Brain microvascular endothelial cell (primary cell): ENCODE results near the gene PRTFDC1.

Experiments
- DNase-seq: peaks from one replicate; pipeline ENCODE4 v3.0.0-alpha.2; 2020
- H3K27ac ChIP-seq: fragments of 250-450 bp; sonication (Bioruptor Pico); 2 replicates; pipeline ENCODE4 v1.5.1; 2020; ENCODE audit warnings: mild to moderate bottlenecking, moderate library complexity
- H3K27me3 ChIP-seq: fragments of 250-450 bp; sonication (Bioruptor Pico); replicated peaks from 2 replicates; pipeline ENCODE4 v1.5.1; 2020; ENCODE audit warnings: mild to moderate bottlenecking
- H3K36me3 ChIP-seq: fragments of 250-450 bp; sonication (Bioruptor Pico); replicated peaks from 2 replicates; pipeline ENCODE4 v1.5.1; 2020; ENCODE audit warnings: mild to moderate bottlenecking
- H3K4me3 ChIP-seq: 2 replicates; pipeline ENCODE4 v1.5.1; 2011; ENCODE audit warnings: low read depth, mild to moderate bottlenecking, control low read depth, low read length, moderate library complexity
- CTCF ChIP-seq: IDR thresholded peaks from 2 replicates; pipeline ENCODE4 v1.5.1; 2011; ENCODE audit warnings: low read depth, mild to moderate bottlenecking, moderate library complexity, low read length, control low read depth, inconsistent platforms; ENCODE audit errors: missing control alignments
- in situ Hi-C: cut with HindIII; loops from 2 replicates; pipeline ENCODE4 v1.10.0; 2017; ENCODE audit warnings: low sequenced_read_pairs, low pct_ligation_motif_present

PRTFDC1 gene

DNA sequence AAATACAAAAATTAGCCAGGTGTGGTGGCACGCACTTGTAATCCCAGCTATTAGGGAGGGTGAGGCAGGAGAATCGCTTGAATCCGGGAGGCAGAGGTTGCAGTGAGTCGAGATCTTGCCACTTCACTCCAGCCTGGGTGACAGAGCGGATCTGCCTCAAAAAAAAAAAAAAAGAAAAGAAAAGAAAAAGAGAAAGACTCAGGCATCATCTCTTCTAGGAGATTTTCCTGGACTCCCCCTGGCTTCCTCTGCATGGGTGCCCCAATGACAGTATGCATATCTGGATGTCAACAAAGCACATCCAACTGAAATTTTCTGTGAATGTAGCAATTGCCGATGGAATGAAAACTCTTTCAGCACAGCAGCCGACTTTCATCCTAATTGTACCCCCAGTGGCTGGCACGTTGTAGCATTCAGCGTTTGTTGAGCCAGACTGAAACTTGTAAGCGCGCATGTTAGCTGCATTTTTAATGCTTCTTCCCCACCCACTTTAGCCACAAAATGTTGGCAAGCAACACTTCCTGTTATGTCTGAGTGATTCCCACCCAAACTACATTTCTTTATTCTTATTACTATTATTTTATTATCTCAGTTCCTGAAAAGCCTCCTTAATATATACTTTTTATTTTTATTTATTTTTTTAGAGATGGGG lies 70.2 kb downstream of the PRTFDC1 start:
- DNase-seq: peak; percentile 53
- H3K27ac ChIP-seq: no peak overlapping the region
- H3K27me3 ChIP-seq: no peaks in the 10 kb centered on the region
- in situ Hi-C loops: no loop called here
- TF ChIP-seq CTCF: peak; percentile 14
- no peak overlapping the region for H3K4me3 ChIP-seq
- no peaks in the 10 kb centered on the region for H3K36me3 ChIP-seq

GRCh38 chr10:24879861-24880260 lies 72.5 kb downstream of the PRTFDC1 start:
- in situ Hi-C loops: no loop called here
- no peaks in the 10 kb centered on the region for H3K36me3 ChIP-seq

DNA sequence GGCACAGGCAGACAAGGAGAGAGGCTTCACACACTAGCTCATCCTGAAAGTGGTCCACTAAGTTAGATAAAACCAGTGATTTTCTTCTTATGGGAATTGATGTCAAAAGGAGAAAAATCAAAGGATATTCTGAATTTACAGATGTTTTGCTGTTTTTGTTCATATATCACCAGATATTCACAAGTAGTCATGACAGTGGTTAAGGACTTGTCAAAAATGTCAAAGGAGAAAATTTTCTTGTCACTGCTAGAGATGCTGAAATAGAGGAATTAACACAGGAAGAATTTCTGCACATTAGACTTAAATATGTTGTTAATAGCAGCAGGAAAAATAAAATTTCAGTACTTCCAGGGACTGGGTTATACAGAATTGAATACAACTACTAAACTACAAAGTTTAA lies 78.3 kb downstream of the PRTFDC1 start:
- no peaks in the 10 kb centered on the region for H3K36me3 ChIP-seq
- H3K4me3 ChIP-seq: no peak overlapping the region
- H3K27me3 ChIP-seq: no peaks in the 10 kb centered on the region
- in situ Hi-C loops: no loop called here
- DNase-seq: no peak
- no peak for TF ChIP-seq CTCF
- H3K27ac ChIP-seq: no peak overlapping the region

More at GRCh38 chr10:24879861-24880260, 72.5 kb downstream of the PRTFDC1 start:
- no peaks in the 10 kb centered on the region for H3K27me3 ChIP-seq
- H3K4me3 ChIP-seq: no peak overlapping the region
- H3K27ac ChIP-seq: no peak overlapping the region
- no peak for DNase-seq
- TF ChIP-seq CTCF: no peak

GRCh38 chr10:24873281-24873683 lies 79.1 kb downstream of the PRTFDC1 start:
- TF ChIP-seq CTCF: no peak
- peak; percentile 96 for DNase-seq
- in situ Hi-C loops: no loop called here
- H3K36me3 ChIP-seq: no peaks in the 10 kb centered on the region
- no peak overlapping the region for H3K4me3 ChIP-seq
- peak overlapping the region; percentile 74 for H3K27ac ChIP-seq
- no peaks in the 10 kb centered on the region for H3K27me3 ChIP-seq

- Histone ChIP-seq H3K27ac (peak overlapping the region; percentile 74), H3K27me3 (no peaks in the 10 kb centered on the region), H3K4me3 (no peak overlapping the region), H3K36me3 (no peaks in the 10 kb centered on the region)
- peak; percentile 28 for DNase-seq
- no peak for TF ChIP-seq CTCF
- in situ Hi-C loops: no loop called here
These were observed 79.6 kb downstream of the PRTFDC1 start for GRCh38 chr10:24872790-24873182.
